ENCODE measurements around the gene SALL3. TPM values are rescaled to one million over a fixed set of nuclear protein-coding genes. Genes with fewer than 3 reads are reported as not detected.

Gene SALL3
- total and polyA plus RNA-seq, 2 experiments from 2014 or later = 0.30 to 1.1 TPM

DNA sequence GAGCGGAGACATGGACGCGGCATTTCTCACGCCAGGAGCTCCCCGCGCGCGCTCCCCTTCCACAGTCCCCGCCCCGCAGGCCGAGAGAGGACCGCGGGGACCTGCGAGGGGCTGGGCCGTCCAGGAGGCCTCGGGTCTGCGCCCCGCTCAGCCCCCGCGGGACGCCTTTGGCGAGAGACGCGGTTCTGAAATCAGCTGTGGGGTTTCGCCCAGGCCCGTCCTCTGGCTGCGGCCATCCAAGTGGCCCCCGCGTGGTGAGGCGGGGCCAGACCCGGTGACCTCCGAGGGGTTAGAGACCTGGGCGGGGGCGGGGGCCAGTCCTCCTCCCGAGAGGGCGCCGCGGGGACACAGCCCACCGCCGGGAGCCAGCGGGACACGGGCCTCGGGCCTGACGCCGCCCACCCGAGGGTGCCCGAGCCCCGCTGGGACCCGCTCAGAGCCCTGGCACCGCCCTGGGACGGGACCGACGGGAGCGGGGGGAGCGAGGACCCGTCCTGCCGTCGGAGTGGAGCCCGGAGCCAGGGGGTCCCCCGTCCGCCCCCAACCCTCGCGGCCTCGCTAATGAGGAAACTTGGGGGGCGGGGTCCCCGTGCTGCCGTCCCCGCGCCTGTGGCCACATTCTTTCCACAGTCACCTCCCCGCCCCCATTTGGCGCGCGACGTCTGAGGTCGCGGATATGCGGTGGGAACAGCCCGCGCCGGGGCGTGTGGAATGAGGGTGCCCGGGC lies 6.1 kb upstream of the SALL3 start:
- TF ChIP-seq EZH2phosphoT487 (IDR thresholded peaks at IDR 0.05; ENCODE audit: low read depth, severe bottlenecking, unreplicated experiment) (no peak), EZH2 (IDR thresholded peaks at IDR 0.05; ENCODE audit: borderline replicate concordance) (no peak)
- TF ChIP-seq, protein P1, sequence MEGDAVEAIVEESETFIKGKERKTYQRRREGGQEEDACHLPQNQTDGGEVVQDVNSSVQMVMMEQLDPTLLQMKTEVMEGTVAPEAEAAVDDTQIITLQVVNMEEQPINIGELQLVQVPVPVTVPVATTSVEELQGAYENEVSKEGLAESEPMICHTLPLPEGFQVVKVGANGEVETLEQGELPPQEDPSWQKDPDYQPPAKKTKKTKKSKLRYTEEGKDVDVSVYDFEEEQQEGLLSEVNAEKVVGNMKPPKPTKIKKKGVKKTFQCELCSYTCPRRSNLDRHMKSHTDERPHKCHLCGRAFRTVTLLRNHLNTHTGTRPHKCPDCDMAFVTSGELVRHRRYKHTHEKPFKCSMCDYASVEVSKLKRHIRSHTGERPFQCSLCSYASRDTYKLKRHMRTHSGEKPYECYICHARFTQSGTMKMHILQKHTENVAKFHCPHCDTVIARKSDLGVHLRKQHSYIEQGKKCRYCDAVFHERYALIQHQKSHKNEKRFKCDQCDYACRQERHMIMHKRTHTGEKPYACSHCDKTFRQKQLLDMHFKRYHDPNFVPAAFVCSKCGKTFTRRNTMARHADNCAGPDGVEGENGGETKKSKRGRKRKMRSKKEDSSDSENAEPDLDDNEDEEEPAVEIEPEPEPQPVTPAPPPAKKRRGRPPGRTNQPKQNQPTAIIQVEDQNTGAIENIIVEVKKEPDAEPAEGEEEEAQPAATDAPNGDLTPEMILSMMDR (IDR thresholded peaks at IDR 0.05; ENCODE audit: poor library complexity) = no peak
- Histone ChIP-seq H3K27me3 (peaks cover 95% of the 10 kb centered on the region), H3K27ac (no peak overlapping the region), H2AFZ (no peak overlapping the region), H3K36me3 (replicated peaks; ENCODE audit: insufficient read depth, low read depth) (no peaks in the 10 kb centered on the region), H4K20me1 (ENCODE audit: insufficient read depth, poor library complexity, severe bottlenecking) (no peaks in the 10 kb centered on the region), H3K79me2 (no peaks in the 10 kb centered on the region), H3K4me3 (no peak overlapping the region), H3K9me2 (replicated peaks; ENCODE audit: insufficient read depth) (no peaks in the 10 kb centered on the region), H3K4me2 (peak overlapping the region; percentile 71), H3K4me1 (ENCODE audit: insufficient read depth) (no peaks in the 10 kb centered on the region), H3K9me3 (ENCODE audit: low read depth) (no peaks in the 10 kb centered on the region)
- WGBS (ENCODE audit: low lambda C conversion rate, missing lambda C conversion rate) = 6% methylated on average over 52 of the region's 82 CpGs
- DNase-seq (ENCODE audit: low spot score) = no peak

DNA sequence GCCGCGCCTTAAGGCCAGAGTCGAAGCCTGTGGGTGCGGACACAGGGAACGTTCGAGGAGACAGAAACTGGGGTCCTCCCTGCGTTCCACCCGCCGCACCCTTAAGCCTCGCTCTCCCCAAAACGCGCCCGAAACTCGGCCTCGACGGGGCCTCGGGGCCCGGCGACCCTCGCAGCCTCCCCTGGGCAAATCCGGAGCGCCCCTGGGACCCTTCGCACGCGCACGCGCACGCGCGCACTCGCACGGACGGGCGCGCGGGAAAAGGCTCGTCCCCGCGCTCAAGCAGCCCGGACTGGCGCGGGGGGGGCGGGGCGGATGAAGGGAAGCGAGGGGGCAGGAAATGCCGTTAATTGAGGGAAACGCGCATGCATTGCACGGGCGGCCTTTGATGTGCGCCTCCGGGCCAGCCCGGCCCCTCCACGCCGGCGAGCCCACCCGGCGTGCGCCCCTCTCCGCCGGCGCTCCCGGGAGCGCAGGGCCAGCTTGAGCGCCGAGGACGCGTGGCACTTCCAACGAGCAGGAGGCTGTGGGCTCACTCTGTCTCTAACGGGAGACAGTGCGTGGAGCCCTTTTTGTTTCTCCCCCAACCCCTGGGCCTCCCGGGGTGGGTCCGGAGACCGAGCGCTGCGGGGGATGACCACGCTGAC lies 5.4 kb upstream of the SALL3 start:
- Histone ChIP-seq H3K27ac (no peak overlapping the region), H3K27me3 (peaks cover 90% of the 10 kb centered on the region), H3K9me2 (replicated peaks; ENCODE audit: insufficient read depth) (no peaks in the 10 kb centered on the region), H3K79me2 (no peaks in the 10 kb centered on the region), H3K4me3 (no peak overlapping the region), H3K36me3 (replicated peaks; ENCODE audit: insufficient read depth, low read depth) (no peaks in the 10 kb centered on the region), H2AFZ (no peak overlapping the region), H3K9me3 (ENCODE audit: low read depth) (no peaks in the 10 kb centered on the region), H4K20me1 (ENCODE audit: insufficient read depth, poor library complexity, severe bottlenecking) (no peaks in the 10 kb centered on the region), H3K4me1 (ENCODE audit: insufficient read depth) (no peaks in the 10 kb centered on the region), H3K4me2 (peak overlapping the region; percentile 71)
- WGBS (ENCODE audit: low lambda C conversion rate, missing lambda C conversion rate) = 1% methylated on average over 68 of the region's 77 CpGs
- no peak for DNase-seq (ENCODE audit: low spot score)
- TF ChIP-seq, protein P1 (IDR thresholded peaks at IDR 0.05; ENCODE audit: poor library complexity) = no peak
- TF ChIP-seq EZH2 (IDR thresholded peaks at IDR 0.05; ENCODE audit: borderline replicate concordance) (peak; percentile 92), EZH2phosphoT487 (IDR thresholded peaks at IDR 0.05; ENCODE audit: low read depth, severe bottlenecking, unreplicated experiment) (peak; percentile 57)

- H2AFZ ChIP-seq = no peak overlapping the region
- H3K4me3 ChIP-seq = no peak overlapping the region
- H4K20me1 ChIP-seq (ENCODE audit: insufficient read depth, poor library complexity, severe bottlenecking) = no peaks in the 10 kb centered on the region
- H3K4me2 ChIP-seq = no peak overlapping the region
- DNase-seq (ENCODE audit: low spot score) = no peak
- H3K79me2 ChIP-seq = no peaks in the 10 kb centered on the region
- H3K27ac ChIP-seq = no peak overlapping the region
- 12% methylated on average over 10 of the region's 10 CpGs for WGBS (ENCODE audit: low lambda C conversion rate, missing lambda C conversion rate)
- peaks cover 86% of the 10 kb centered on the region for H3K27me3 ChIP-seq
- TF ChIP-seq EZH2 (IDR thresholded peaks at IDR 0.05; ENCODE audit: borderline replicate concordance) (peak; percentile 10), EZH2phosphoT487 (IDR thresholded peaks at IDR 0.05; ENCODE audit: low read depth, severe bottlenecking, unreplicated experiment) (no peak)
- TF ChIP-seq, protein P1 (IDR thresholded peaks at IDR 0.05; ENCODE audit: poor library complexity) = no peak
- H3K36me3 ChIP-seq (replicated peaks; ENCODE audit: insufficient read depth, low read depth) = no peaks in the 10 kb centered on the region
- H3K4me1 ChIP-seq (ENCODE audit: insufficient read depth) = peaks cover 1% of the 10 kb centered on the region
- H3K9me2 ChIP-seq (replicated peaks; ENCODE audit: insufficient read depth) = no peaks in the 10 kb centered on the region
- no peaks in the 10 kb centered on the region for H3K9me3 ChIP-seq (ENCODE audit: low read depth)
These were observed 4.3 kb upstream of the SALL3 start for GRCh38 chr18:78975292-78975691.
